C4-2B (cell line): Measurements from ENCODE around the gene BTBD9.

Experiments
- H3K27ac ChIP-seq: fragments of 450-650 bp; 2 replicates; pipeline ENCODE4 v1.5.1; 2017
- CTCF ChIP-seq: fragments of 450-650 bp; conservative IDR thresholded peaks from 2 replicates; pipeline ENCODE4 v1.5.1; 2017; ENCODE audit warnings: mild to moderate bottlenecking
- ZFX ChIP-seq: fragments of 450-650 bp; IDR thresholded peaks from 2 replicates; pipeline ENCODE4 v1.6.1; 2017

Gene BTBD9

GRCh38 chr6:38320843-38321242 lies 318.9 kb downstream of the BTBD9 start:
- TF ChIP-seq ZFX, result no peak
- TF ChIP-seq CTCF, result no peak
- H3K27ac ChIP-seq, result no peak overlapping the region

GRCh38 chr6:38320358-38320757 lies 319.4 kb downstream of the BTBD9 start:
- no peak overlapping the region for H3K27ac ChIP-seq
- TF ChIP-seq CTCF (no peak), ZFX (no peak)

- H3K27ac ChIP-seq, result no peak overlapping the region
- no peak for TF ChIP-seq ZFX
- TF ChIP-seq CTCF, result no peak
Observed at GRCh38 chr6:38319256-38320212, 320.2 kb downstream of the BTBD9 start.

DNA sequence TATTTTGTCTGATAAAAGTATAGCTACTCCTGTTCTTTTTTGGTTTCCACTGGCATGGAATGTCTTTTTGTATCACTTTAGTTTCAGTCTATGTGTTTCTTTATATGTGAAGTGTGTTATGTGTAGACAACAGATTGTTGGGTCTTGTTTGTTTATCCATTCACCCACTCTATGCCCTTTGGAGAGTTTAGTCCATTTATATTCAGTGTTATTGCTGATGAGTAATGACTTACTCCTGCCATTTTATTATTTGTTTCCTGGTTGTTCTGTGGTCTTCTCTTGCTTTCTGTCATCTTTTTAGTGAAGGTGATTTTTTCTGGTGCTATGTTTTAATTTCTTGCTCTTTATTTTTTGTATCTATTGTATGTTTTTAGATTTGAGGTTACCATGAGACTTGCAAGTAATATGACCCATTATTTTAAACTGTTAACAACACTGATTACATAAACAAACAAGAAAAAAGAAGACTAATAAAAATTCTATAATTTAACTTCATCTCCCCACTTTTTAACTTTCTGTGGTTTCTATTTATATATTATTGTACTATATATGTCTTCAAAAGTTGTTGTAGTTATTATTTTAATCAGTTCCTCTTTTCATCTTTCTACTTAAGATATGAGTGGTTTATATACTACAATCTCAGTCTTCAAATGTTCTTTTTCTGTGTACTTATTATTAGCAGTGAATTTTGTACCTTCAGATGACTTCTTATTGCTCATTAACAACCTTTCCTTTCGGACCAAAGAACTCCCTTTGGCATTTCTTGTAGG lies 323.4 kb downstream of the BTBD9 start:
- no peak for TF ChIP-seq CTCF
- no peak overlapping the region for H3K27ac ChIP-seq

DNA sequence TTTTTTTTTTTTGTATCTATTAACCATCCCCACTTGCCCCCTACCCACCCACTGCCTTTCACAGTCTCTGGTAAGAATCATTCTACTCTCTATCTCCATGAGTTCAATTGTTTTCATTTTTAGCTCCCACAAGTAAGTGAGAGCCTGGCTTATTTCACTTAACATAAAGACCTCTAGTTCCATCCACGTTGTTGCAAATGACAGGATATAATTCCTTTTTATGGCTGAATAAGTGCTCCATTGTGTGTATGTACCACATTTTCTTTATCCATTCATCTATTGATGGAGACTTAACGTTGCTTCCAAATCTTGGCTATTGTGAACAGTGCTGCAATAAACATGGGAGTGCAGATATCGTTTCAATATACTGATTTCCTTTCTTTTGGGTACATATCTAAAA lies 328.5 kb downstream of the BTBD9 start:
- no peak overlapping the region for H3K27ac ChIP-seq
- TF ChIP-seq CTCF (no peak), ZFX (no peak)

DNA sequence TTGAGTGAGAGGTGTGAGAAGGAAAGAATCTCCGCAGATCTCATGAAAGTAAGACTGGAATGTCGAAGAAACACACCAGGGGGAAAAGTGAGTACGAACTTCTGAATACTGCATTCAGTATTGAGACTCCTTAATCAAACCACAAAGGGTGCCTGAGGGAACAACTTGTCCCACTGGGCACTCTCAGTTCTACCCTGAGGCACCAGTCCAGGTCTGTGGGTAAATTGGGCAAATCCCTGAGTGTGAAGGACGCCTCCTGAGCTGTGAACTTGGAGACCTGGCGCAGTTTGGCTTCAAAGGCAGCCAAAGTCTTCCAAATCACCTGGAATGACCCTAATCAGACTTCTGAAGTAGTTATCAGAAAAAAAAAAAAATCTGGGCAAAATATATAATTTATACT lies 329.7 kb downstream of the BTBD9 start:
- TF ChIP-seq CTCF (no peak), ZFX (no peak)
- H3K27ac ChIP-seq, result no peak overlapping the region

GRCh38 chr6:38307740-38308139 lies 332.0 kb downstream of the BTBD9 start:
- no peak overlapping the region; the same call in 1 of the 2 replicates for H3K27ac ChIP-seq
- TF ChIP-seq CTCF (no peak), ZFX (no peak)
